A549 treated with Mapracorat at 1 μM for 4 hours (cell line): ENCODE results near the gene CFAP92. TPM values are rescaled to one million over a fixed set of nuclear protein-coding genes. Genes with fewer than 3 reads are reported as not detected.

Source experiments
- total RNA-seq: library from RNA; stranded (reverse); fragments of 200-300 nt; extraction: Qiagen RNA extraction; gene quantifications from 5 replicates; pipeline ENCODE4 v1.2.3, GENCODE V29; 2022

CFAP92 gene, protein sequence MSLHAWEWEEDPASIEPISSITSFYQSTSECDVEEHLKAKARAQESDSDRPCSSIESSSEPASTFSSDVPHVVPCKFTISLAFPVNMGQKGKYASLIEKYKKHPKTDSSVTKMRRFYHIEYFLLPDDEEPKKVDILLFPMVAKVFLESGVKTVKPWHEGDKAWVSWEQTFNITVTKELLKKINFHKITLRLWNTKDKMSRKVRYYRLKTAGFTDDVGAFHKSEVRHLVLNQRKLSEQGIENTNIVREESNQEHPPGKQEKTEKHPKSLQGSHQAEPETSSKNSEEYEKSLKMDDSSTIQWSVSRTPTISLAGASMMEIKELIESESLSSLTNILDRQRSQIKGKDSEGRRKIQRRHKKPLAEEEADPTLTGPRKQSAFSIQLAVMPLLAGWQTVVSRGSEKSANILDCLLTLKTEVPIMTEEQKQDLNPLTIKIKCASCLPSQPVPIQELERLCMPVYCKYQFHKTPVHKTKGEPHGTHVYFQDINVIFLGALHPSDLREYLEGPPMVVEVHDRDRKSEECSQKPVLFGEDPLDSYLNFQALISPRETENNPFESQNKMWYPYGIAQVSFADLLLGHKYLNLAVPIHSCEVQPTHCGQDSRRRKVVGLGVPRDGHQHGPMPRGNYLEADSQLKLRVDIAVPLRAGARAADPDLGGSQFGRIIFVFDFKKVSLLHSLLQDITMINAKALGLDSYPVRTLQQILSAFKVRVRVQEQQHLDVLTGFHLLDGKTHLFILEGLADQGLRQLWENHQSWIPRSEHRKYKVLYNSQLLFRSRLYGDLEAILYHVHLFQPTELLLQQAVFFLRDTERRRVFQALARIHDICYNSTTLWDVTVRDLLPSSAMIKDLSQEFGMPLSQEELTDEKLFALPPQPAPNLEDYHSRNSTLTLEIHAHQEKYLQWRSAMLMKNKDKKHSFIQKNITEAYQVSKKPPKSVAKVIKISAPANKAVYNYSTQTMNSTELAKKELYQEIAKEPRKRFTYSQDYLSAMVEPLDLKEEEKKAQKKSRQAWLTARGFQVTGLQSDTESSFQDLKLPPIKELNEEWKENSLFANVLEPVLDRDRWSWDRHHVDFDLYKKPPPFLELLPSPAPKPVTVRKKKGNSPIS
- 0.21 TPM in 1 of 5 replicates, not detected in the others for total RNA-seq

GRCh38 chr3:128993461-128994172 lies at the start of gene CFAP92:
Gene CFAP92, minus strand, starts transcription at chr3:128994076. Its CDS starts 772 bp downstream, at chr3:128993304.

GRCh38 chr3:129001101-129001805 lies 7.4 kb upstream of the CFAP92 start, which contains the start of gene EFCC1:
Gene EFCC1, plus strand, starts transcription at chr3:129001304. Its CDS starts 325 bp downstream, at chr3:129001629.

GRCh38 chr3:128879125-128879969 lies 114.5 kb downstream of the CFAP92 start, which contains the start of gene ACAD9:
Gene ACAD9, plus strand, starts transcription at chr3:128879620. Its CDS starts 72 bp downstream, at chr3:128879692.

Other genes with a start within 250 kb of the CFAP92 start
- gene ACAD9, start 114.5 kb downstream of the CFAP92 start, total RNA-seq: 23.3 to 25.0 TPM (median 24.0 TPM) in 5 replicates
- not detected in 5 replicates for gene EFCC1, start 7.2 kb upstream of the CFAP92 start, total RNA-seq
- gene GP9, start 66.7 kb upstream of the CFAP92 start, total RNA-seq: not detected in 5 replicates
- 3.3 to 6.9 TPM (median 6.1 TPM) in 5 replicates for gene RAB43, start 127.7 kb upstream of the CFAP92 start, total RNA-seq
- gene ISY1, start 167.0 kb upstream of the CFAP92 start, total RNA-seq: 19.3 to 25.3 TPM (median 20.5 TPM) in 5 replicates
- gene CNBP, start 189.8 kb upstream of the CFAP92 start, total RNA-seq: 344 to 361 TPM (median 350 TPM) in 5 replicates